Mesodermal cell (in vitro differentiated cells): ENCODE measurements around the gene DGKG.
A peak's percentile ranks its signal among the peaks of the same experiment; 100 is the strongest.

Source experiments
- H3K27ac ChIP-seq: 2 replicates; pipeline ENCODE4 v1.7.0; 2013; ENCODE audit warnings: mild to moderate bottlenecking, low read depth, low read length, moderate library complexity; ENCODE audit not compliant: severe bottlenecking
- H3K36me3 ChIP-seq: 2 replicates; pipeline ENCODE4 v1.7.1; 2013; ENCODE audit warnings: mild to moderate bottlenecking, low read length, moderate library complexity; ENCODE audit not compliant: control insufficient read depth, insufficient read depth
- H3K4me1 ChIP-seq: one replicate; pipeline ENCODE4 v1.7.1; 2013; ENCODE audit warnings: mild to moderate bottlenecking, low read length; ENCODE audit not compliant: insufficient read depth, control insufficient read depth, poor library complexity, severe bottlenecking
- H3K4me3 ChIP-seq: 2 replicates; pipeline ENCODE4 v1.7.0; 2013; ENCODE audit warnings: low read length, control low read depth, mild to moderate bottlenecking; ENCODE audit not compliant: insufficient read depth, poor library complexity, severe bottlenecking; ENCODE audit errors: extremely low read depth
- H3K9me3 ChIP-seq: 2 replicates; pipeline ENCODE4 v1.7.1; 2013; ENCODE audit warnings: mild to moderate bottlenecking, low read length, moderate library complexity; ENCODE audit not compliant: control insufficient read depth
- WGBS, 2 experiments: methylation state at CpG; one replicate each; pipeline ENCODE4 v1.1.5; 2013; ENCODE audit warnings: missing lambda C conversion rate in 2 of 2; ENCODE audit not compliant: insufficient coverage in 2 of 2; 5-methylcytosine and 5-hydroxymethylcytosine counted together

DGKG gene

DNA sequence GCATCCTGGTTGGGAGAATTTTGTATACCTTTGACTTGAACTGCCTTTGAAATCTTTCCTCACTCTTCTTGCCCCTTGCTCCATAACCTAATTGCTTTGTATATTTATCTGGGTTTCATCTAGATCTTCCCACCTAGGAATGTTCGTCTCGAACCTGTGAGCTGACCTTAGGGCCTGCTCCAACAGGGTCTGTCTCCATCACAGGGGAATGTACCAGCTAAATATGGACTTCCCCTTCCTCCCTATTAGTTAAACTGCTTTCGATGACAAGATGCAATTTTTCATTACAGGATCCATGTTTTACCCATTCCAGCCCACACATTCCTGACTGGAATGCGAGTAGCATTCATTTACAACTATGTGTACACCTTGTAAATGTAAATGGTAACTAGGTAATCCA is 242.5 kb downstream of the DGKG start:
- Histone ChIP-seq H3K36me3 (no peaks in the 10 kb centered on the region), H3K4me3 (no peak overlapping the region)
- 87 to 92% methylated on average over 3 of the region's 4 CpGs for WGBS, 2 experiments

DNA sequence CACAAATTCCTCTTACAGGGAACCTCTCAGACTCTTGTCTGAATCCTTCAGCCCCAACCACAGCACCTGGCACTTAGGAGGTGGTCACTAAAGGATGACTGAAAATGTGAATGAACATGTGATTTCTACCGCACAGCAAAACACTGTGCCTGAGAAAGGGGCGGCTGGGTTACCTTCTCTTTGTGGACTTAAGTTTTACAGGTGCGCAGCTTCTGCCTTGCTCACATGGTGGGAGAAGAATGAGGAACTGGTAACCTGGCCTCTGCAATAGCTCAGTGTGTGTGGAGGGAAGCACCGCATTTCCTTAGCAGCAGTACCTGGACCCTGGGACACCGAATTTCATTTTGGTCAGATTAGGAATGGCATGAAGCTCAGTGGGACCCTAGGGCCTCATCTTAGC is 243.3 kb downstream of the DGKG start:
- Histone ChIP-seq H3K9me3 (no peaks in the 10 kb centered on the region), H3K27ac (no peak overlapping the region), H3K4me1 (peaks cover 3% of the 10 kb centered on the region), H3K36me3 (no peaks in the 10 kb centered on the region), H3K4me3 (no peak overlapping the region)
- WGBS, 2 experiments: 92% methylated on average over 4 to 5 of the region's 5 CpGs

More for the DNA sequence above, 242.5 kb downstream of the DGKG start:
- Histone ChIP-seq H3K9me3 (no peaks in the 10 kb centered on the region), H3K4me1 (peaks cover 3% of the 10 kb centered on the region), H3K27ac (no peak overlapping the region)

- Histone ChIP-seq H3K9me3 (no peaks in the 10 kb centered on the region), H3K36me3 (no peaks in the 10 kb centered on the region), H3K4me1 (peaks cover 3% of the 10 kb centered on the region), H3K27ac (no peak overlapping the region), H3K4me3 (no peak overlapping the region)
- 93 to 100% methylated on average over 3 of the region's 3 CpGs for WGBS, 2 experiments
Observed at GRCh38 chr3:186117521-186118134, 244.4 kb downstream of the DGKG start.

- no peak overlapping the region for H3K27ac ChIP-seq
- H3K9me3 ChIP-seq: no peaks in the 10 kb centered on the region
- no peaks in the 10 kb centered on the region for H3K36me3 ChIP-seq
- no peak overlapping the region for H3K4me3 ChIP-seq
- H3K4me1 ChIP-seq: no peaks in the 10 kb centered on the region
- 94% methylated on average over 15 of the region's 15 CpGs for WGBS, 2 experiments
Observed at GRCh38 chr3:186115239-186115996, 246.6 kb downstream of the DGKG start.

GRCh38 chr3:186110975-186111974 is 250.8 kb downstream of the DGKG start:
- Histone ChIP-seq H3K9me3 (no peaks in the 10 kb centered on the region), H3K4me1 (no peaks in the 10 kb centered on the region), H3K4me3 (no peak overlapping the region), H3K27ac (no peak overlapping the region), H3K36me3 (no peaks in the 10 kb centered on the region)
- WGBS, 2 experiments: 83% methylated on average over 5 to 7 of the region's 12 CpGs

DNA sequence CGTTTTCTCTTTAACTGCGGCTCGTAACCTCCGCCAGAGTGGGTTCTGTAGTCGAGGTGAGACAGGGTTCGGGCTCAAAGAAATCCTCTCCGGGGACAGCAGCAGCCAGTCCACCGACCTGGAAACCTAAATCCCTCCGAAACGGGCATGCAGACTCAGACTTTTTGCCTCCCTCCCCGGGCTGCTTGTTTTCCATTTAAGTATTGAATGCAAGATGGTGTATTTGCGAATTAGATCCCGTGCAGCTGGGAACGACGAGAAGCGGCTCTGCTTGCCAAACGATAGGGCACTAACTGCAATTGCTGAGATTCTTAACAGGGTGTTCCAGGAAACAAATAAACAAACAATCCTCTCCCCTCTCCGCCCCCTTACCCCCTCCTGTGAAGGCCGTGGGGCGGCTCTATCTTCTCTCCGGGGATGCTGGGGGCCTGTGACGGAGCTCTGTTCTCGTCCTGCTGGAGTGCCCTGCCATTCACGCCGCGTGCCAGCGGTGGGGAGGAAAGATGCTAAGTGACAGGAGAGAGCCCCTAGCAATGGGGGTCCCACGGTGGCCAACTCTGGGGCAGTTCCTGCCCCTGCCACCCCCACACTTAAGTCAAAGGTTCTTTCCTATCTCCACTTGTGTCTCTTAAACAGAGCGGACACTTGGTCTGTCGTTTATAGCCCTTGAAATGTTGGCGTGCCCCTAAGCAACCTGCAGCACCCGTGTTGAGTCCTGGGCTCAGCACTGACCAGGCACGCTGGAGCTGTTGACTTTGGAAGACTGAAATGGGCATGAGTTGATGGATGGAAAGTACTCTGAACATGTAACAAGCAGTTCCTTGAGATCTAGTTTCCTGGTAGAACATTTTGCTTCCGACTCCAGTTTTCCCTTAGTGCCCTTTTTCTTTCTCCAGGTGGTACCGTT is 251.9 kb downstream of the DGKG start:
- 5 to 6% methylated on average over 20 to 21 of the region's 35 CpGs for WGBS, 2 experiments
- H3K9me3 ChIP-seq: no peaks in the 10 kb centered on the region
- H3K36me3 ChIP-seq: no peaks in the 10 kb centered on the region
- H3K4me3 ChIP-seq: peak overlapping the region; percentile 46
- peaks cover 5% of the 10 kb centered on the region for H3K4me1 ChIP-seq
- peak overlapping the region; percentile 93 for H3K27ac ChIP-seq

- Histone ChIP-seq H3K4me1 (peaks cover 8% of the 10 kb centered on the region), H3K36me3 (peaks cover 3% of the 10 kb centered on the region), H3K4me3 (peak within 1 kb of the TSS; percentile 91), H3K27ac (peak within 1 kb of the TSS; percentile 93), H3K9me3 (no peaks in the 10 kb centered on the region)
- 0 to 1% methylated on average over 43 to 44 of the region's 63 CpGs for WGBS, 2 experiments
Observed at GRCh38 chr3:186108941-186109865, 252.8 kb downstream of the DGKG start, which contains the start of gene ETV5. Gene ETV5 (minus strand): TSS chr3:186109089. CDS start chr3:186105868, 3,221 bp downstream.

DNA sequence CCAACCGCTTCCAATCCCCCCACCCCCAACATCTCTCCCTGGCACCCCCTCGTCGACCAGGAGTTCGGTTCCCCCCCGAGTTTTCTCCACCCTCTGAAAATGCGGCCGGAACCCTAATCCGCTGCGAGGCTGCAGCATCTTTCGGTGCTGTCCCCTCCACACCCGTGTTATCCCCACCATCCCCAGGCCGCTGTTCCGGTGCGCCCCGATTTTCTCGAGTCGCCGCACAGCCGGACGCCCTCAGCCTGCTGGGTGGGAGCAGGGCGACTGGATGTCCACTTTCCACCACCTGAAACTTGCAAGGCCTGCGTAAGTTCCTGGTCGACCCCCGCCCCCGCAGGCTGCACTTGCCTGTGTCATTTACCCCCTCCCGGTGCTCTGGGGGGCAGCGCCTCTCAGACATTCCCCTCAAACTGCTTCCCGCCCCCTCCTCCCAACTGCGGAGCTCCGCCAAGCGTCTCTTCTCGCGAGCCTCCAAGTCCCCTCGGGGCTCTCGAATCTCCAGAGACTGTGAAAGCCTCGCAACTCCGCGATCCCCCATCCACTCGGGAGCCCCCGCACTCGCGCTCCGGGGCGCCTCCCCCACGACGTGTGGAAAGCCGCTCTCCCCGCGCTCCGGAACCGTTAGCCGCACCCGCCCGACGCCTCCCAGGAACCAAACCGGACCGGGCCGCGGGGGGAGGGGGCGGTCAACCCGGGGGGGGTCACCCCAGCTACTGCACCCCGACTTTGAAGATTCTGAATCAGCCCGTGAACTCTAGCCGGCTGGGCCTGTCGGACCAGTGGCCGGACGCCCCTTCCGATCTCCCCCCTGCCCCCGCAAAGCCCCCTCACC is 253.7 kb downstream of the DGKG start:
- Histone ChIP-seq H3K9me3 (no peaks in the 10 kb centered on the region), H3K27ac (peak overlapping the region; percentile 93), H3K4me3 (peak overlapping the region; percentile 91), H3K36me3 (peaks cover 11% of the 10 kb centered on the region), H3K4me1 (peaks cover 17% of the 10 kb centered on the region)
- 0% methylated on average over 24 to 49 of the region's 69 CpGs for WGBS, 2 experiments
